Esophagus muscularis mucosa (tissue), 3 donors: ENCODE measurements around the gene ANKRD44.

Source experiments
- POLR2A ChIP-seq: fragments of 450-650 bp; IDR thresholded peaks from one replicate; pipeline ENCODE4 v1.6.1; 2017; ENCODE audit warnings: antibody characterized with exemption, moderate library complexity, mild to moderate bottlenecking, low read depth
- POLR2AphosphoS5 ChIP-seq, 2 donors: sonication (generic); formaldehyde crosslinking; IDR thresholded peaks; one replicate each; pipeline ENCODE4 v1.6.1; 2017; ENCODE audit warnings: antibody characterized with exemption in 2 of 2
- TF ChIP-seq, protein P1 (sequence below), 3 experiments: fragments of 200-600 bp in 2 of 3; fragments of 450-650 bp in 1 of 3; sonication (generic) in 2 of 3; IDR thresholded peaks; one replicate each; pipeline ENCODE4 v1.5.1; 2017 to 2019; ENCODE audit warnings: antibody characterized with exemption in 3 of 3, mild to moderate bottlenecking in 2 of 3, moderate library complexity in 1 of 3

GRCh38 chr2:197322724-197323720 is 12.4 kb upstream of the ANKRD44 start:
- TF ChIP-seq, protein P1, sequence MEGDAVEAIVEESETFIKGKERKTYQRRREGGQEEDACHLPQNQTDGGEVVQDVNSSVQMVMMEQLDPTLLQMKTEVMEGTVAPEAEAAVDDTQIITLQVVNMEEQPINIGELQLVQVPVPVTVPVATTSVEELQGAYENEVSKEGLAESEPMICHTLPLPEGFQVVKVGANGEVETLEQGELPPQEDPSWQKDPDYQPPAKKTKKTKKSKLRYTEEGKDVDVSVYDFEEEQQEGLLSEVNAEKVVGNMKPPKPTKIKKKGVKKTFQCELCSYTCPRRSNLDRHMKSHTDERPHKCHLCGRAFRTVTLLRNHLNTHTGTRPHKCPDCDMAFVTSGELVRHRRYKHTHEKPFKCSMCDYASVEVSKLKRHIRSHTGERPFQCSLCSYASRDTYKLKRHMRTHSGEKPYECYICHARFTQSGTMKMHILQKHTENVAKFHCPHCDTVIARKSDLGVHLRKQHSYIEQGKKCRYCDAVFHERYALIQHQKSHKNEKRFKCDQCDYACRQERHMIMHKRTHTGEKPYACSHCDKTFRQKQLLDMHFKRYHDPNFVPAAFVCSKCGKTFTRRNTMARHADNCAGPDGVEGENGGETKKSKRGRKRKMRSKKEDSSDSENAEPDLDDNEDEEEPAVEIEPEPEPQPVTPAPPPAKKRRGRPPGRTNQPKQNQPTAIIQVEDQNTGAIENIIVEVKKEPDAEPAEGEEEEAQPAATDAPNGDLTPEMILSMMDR (IDR thresholded peaks at IDR 0.05), result no peak
- no peak for TF ChIP-seq POLR2A
- TF ChIP-seq POLR2AphosphoS5 (IDR thresholded peaks at IDR 0.05), result no peak
